ENCODE data around the gene ZRANB1. TPM values are rescaled to one million over a fixed set of nuclear protein-coding genes. Genes with fewer than 3 reads are reported as not detected.

ZRANB1 gene
- total RNA-seq, 1 donor from 2014 or later = 28.9 TPM

- Mint-ChIP-seq H3K4me1 (ENCODE audit: low read depth, unreplicated experiment) (peaks cover 8% of the 10 kb centered on the region), H3K36me3 (ENCODE audit: unreplicated experiment) (no peaks in the 10 kb centered on the region), H3K9me3 (ENCODE audit: unreplicated experiment) (no peaks in the 10 kb centered on the region), H3K27me3 (ENCODE audit: unreplicated experiment) (peaks cover 2% of the 10 kb centered on the region), H3K27ac (ENCODE audit: unreplicated experiment) (no peak overlapping the region), H3K4me3 (ENCODE audit: unreplicated experiment) (no peak overlapping the region)
- TF ChIP-seq, protein P1, sequence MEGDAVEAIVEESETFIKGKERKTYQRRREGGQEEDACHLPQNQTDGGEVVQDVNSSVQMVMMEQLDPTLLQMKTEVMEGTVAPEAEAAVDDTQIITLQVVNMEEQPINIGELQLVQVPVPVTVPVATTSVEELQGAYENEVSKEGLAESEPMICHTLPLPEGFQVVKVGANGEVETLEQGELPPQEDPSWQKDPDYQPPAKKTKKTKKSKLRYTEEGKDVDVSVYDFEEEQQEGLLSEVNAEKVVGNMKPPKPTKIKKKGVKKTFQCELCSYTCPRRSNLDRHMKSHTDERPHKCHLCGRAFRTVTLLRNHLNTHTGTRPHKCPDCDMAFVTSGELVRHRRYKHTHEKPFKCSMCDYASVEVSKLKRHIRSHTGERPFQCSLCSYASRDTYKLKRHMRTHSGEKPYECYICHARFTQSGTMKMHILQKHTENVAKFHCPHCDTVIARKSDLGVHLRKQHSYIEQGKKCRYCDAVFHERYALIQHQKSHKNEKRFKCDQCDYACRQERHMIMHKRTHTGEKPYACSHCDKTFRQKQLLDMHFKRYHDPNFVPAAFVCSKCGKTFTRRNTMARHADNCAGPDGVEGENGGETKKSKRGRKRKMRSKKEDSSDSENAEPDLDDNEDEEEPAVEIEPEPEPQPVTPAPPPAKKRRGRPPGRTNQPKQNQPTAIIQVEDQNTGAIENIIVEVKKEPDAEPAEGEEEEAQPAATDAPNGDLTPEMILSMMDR (IDR thresholded peaks at IDR 0.05; ENCODE audit: partially characterized antibody, unreplicated experiment) = no peak
- no peak for DNase-seq
These were observed 25.3 kb downstream of the ZRANB1 start for GRCh38 chr10:124967255-124967654.

GRCh38 chr10:124971276-124971675 is 29.4 kb downstream of the ZRANB1 start:
- Mint-ChIP-seq H3K36me3 (ENCODE audit: unreplicated experiment) (no peaks in the 10 kb centered on the region), H3K9me3 (ENCODE audit: unreplicated experiment) (no peaks in the 10 kb centered on the region), H3K27me3 (ENCODE audit: unreplicated experiment) (peaks cover 2% of the 10 kb centered on the region), H3K4me1 (ENCODE audit: low read depth, unreplicated experiment) (no peaks in the 10 kb centered on the region), H3K4me3 (ENCODE audit: unreplicated experiment) (no peak overlapping the region), H3K27ac (ENCODE audit: unreplicated experiment) (no peak overlapping the region)
- DNase-seq = no peak
- TF ChIP-seq, protein P1 (IDR thresholded peaks at IDR 0.05; ENCODE audit: partially characterized antibody, unreplicated experiment) = no peak

DNA sequence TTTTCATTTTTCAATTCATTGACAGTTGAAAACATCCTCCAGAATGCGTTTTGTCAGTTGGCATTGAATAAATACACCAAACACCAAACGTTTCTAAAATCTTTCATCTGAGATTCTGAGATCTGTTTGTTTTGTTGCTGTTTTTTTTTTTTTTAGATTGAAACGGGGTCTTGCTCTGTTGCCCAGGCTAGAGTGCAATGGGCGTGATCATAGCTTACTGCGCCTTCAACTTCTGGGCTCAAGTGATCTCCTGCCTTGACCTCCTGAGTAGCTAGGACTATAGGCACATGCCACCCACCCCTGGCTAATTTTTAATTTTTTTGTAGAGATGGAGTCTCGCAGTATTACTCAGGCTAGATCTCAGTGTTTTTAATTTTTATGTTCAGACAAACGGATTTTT is 30.7 kb downstream of the ZRANB1 start:
- Mint-ChIP-seq H3K4me3 (ENCODE audit: unreplicated experiment) (no peak overlapping the region), H3K4me1 (ENCODE audit: low read depth, unreplicated experiment) (peaks cover 2% of the 10 kb centered on the region), H3K9me3 (ENCODE audit: unreplicated experiment) (no peaks in the 10 kb centered on the region), H3K27me3 (ENCODE audit: unreplicated experiment) (no peaks in the 10 kb centered on the region), H3K36me3 (ENCODE audit: unreplicated experiment) (no peaks in the 10 kb centered on the region), H3K27ac (ENCODE audit: unreplicated experiment) (no peak overlapping the region)
- TF ChIP-seq, protein P1 (IDR thresholded peaks at IDR 0.05; ENCODE audit: partially characterized antibody, unreplicated experiment) = no peak
- DNase-seq = no peak

- TF ChIP-seq, protein P1 (IDR thresholded peaks at IDR 0.05; ENCODE audit: partially characterized antibody, unreplicated experiment) = no peak
- Mint-ChIP-seq H3K9me3 (ENCODE audit: unreplicated experiment) (no peaks in the 10 kb centered on the region), H3K27ac (ENCODE audit: unreplicated experiment) (no peak overlapping the region)
These were observed 32.2 kb downstream of the ZRANB1 start for GRCh38 chr10:124974131-124974530.

DNA sequence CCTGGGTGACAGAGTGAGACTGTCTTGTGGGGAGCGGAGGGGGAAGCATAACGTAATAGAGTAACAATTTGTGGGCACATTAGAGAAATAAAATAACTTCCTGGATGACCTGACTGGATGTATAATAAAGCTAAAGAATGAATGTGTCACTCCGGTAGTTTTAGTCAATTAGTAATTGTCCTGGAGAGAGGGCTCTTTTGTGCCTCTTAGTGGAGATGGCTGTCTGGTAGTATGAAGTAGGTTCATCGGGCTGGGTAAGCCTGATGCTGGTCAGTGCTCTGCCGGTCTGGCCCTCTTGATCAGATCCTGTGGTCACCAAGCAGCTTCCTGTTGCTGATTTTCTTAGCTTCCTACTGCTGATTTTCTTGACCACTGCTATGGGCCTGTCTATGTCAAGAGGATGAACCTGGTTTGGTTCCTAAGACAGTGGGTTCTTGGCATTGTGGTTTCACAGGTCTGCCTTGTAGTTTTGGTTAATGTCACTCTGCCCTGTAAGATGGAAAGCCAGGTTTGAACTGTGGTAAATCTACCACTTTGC is 34.1 kb downstream of the ZRANB1 start:
- no peaks in the 10 kb centered on the region for H3K36me3 Mint-ChIP-seq (ENCODE audit: unreplicated experiment)
- no peak overlapping the region for H3K4me3 Mint-ChIP-seq (ENCODE audit: unreplicated experiment)
- TF ChIP-seq, protein P1 (IDR thresholded peaks at IDR 0.05; ENCODE audit: partially characterized antibody, unreplicated experiment) = no peak
- peaks cover 13% of the 10 kb centered on the region for H3K4me1 Mint-ChIP-seq (ENCODE audit: low read depth, unreplicated experiment)
- H3K27ac Mint-ChIP-seq (ENCODE audit: unreplicated experiment) = no peak overlapping the region
- no peaks in the 10 kb centered on the region for H3K9me3 Mint-ChIP-seq (ENCODE audit: unreplicated experiment)
- DNase-seq = no peak
- H3K27me3 Mint-ChIP-seq (ENCODE audit: unreplicated experiment) = no peaks in the 10 kb centered on the region

More at GRCh38 chr10:124974131-124974530, 32.2 kb downstream of the ZRANB1 start:
- no peaks in the 10 kb centered on the region for H3K27me3 Mint-ChIP-seq (ENCODE audit: unreplicated experiment)
- H3K4me3 Mint-ChIP-seq (ENCODE audit: unreplicated experiment) = no peak overlapping the region
- no peaks in the 10 kb centered on the region for H3K36me3 Mint-ChIP-seq (ENCODE audit: unreplicated experiment)
- H3K4me1 Mint-ChIP-seq (ENCODE audit: low read depth, unreplicated experiment) = peaks cover 10% of the 10 kb centered on the region
- no peak for DNase-seq
